PC-9 (cell line): ENCODE measurements around the gene MAP3K4.

Source experiments
- EZH2 ChIP-seq: fragments of 200-600 bp; sonication (generic); IDR thresholded peaks from 2 replicates; pipeline ENCODE4 v1.8.0; 2017; ENCODE audit warnings: antibody characterized with exemption, low read depth
- TF ChIP-seq, protein P1 (sequence below): fragments of 200-600 bp; sonication (generic); conservative IDR thresholded peaks from 2 replicates; pipeline ENCODE4 v1.6.1; 2017; ENCODE audit warnings: mixed run types, antibody characterized with exemption, mild to moderate bottlenecking, moderate library complexity

DNA sequence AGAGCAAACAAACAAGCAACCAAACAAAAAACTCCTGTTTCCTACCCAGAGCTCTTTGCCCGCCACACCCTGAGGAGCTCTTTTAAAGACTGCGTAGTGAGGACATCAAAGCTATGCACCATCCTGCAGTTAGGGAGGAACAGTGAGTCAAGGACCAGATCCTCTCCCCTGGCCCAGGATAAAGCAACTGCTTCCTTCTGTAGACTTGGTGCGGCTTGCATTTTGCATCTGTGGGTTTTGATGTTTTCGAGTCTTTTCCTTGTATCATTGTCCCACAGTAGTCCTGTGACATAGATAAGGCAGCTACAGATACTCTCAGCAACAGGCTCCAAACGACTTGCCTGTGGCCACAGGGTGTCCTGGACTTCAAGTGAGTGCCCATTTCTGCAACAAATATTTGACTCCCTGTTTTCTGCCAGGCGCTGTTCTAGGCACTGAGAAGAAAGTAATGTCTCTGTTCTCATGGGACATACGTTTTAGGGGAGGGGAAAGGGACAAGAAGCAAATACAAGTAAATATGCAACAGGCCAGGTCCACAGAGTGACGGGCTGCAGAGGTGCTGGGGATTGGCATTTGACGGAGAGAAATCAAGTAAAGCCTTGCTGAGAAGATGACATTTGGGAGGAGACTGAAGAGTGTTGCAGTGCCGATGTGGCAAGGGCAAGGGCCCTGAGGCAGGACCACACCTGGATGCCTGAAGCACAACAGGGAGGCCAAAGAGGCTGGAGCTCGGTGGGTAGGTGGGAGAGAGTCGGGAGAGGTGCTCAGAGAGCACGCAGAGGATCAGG lies 35.9 kb upstream of the MAP3K4 start:
- TF ChIP-seq, protein P1, sequence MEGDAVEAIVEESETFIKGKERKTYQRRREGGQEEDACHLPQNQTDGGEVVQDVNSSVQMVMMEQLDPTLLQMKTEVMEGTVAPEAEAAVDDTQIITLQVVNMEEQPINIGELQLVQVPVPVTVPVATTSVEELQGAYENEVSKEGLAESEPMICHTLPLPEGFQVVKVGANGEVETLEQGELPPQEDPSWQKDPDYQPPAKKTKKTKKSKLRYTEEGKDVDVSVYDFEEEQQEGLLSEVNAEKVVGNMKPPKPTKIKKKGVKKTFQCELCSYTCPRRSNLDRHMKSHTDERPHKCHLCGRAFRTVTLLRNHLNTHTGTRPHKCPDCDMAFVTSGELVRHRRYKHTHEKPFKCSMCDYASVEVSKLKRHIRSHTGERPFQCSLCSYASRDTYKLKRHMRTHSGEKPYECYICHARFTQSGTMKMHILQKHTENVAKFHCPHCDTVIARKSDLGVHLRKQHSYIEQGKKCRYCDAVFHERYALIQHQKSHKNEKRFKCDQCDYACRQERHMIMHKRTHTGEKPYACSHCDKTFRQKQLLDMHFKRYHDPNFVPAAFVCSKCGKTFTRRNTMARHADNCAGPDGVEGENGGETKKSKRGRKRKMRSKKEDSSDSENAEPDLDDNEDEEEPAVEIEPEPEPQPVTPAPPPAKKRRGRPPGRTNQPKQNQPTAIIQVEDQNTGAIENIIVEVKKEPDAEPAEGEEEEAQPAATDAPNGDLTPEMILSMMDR, result no peak
- no peak for TF ChIP-seq EZH2
